ENCODE measurements around the gene ERC2. TPM values are rescaled to one million over a fixed set of nuclear protein-coding genes. Genes with fewer than 3 reads are reported as not detected.

Gene ERC2
- total and polyA plus RNA-seq, 2 donors (not counting 1 experiment from before 2014, with no cell fraction given), result 0.14 to 0.17 TPM

DNA sequence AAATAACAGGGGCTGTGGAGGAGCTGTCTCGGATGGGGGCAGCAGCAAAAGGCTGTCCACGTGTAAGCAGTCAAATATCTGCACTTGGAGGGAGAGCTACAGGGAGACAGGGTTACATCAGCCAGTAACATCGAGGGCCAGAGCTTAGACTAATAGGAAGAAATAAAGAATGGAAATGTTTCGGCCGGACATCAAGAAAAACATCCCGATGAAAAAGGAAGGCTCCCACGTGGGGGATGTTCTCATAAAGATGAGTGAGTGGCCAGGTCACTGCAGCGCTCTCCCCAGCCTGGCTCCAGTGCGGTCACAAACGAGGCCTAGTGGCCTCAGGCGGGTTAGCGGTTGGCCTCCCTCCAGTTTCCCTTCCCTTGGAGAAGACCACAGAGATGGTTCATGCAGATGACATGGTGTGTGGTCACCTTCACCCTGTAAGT is 925.1 kb downstream of the ERC2 start:
- H3K4me3 ChIP-seq (replicated peaks in 1 of 4; ENCODE audit: control extremely low read depth in 1 of 4, insufficient read depth in 1 of 4, low read depth in 3 of 4, low read length in 4 of 4), result no peak overlapping the region
- no peaks in the 10 kb centered on the region for H3K27me3 ChIP-seq (ENCODE audit: control insufficient read depth, insufficient read depth, low read length)
- DNase-seq (ENCODE audit: low read depth in 2 of 2), result peak in 1 of 2 donors; percentile 24
- H2AFZ ChIP-seq (ENCODE audit: low read length), result no peak overlapping the region
- H3K4me1 ChIP-seq (ENCODE audit: control insufficient read depth, extremely low read depth, insufficient read depth, low read length), result no peaks in the 10 kb centered on the region
- no peak overlapping the region for H3K4me2 ChIP-seq (ENCODE audit: extremely low read depth, insufficient read depth, low read length)
- H3K9ac ChIP-seq (ENCODE audit: insufficient read depth, low read length), result no peak overlapping the region
- H3K9me3 ChIP-seq (ENCODE audit: control insufficient read depth, insufficient read depth, low read depth, low read length), result no peaks in the 10 kb centered on the region
- H4K20me1 ChIP-seq (ENCODE audit: control insufficient read depth, extremely low read depth, insufficient read depth, low read length), result no peaks in the 10 kb centered on the region
- H3K27ac ChIP-seq (ENCODE audit: insufficient read depth, low read length), result no peak overlapping the region
- no peak for TF ChIP-seq CTCF (conservative IDR thresholded peaks at IDR 0.05 in 1 of 2, IDR thresholded peaks at IDR 0.05 in 1 of 2; ENCODE audit: low read depth in 1 of 2, low read length in 2 of 2)
- TF ChIP-seq EZH2 (IDR thresholded peaks at IDR 0.05; ENCODE audit: low read length, missing control alignments), result no peak
- H3K79me2 ChIP-seq (ENCODE audit: control insufficient read depth, insufficient read depth, low read length), result no peaks in the 10 kb centered on the region
- no peaks in the 10 kb centered on the region for H3K36me3 ChIP-seq (ENCODE audit: control insufficient read depth, insufficient read depth, low read length)

DNA sequence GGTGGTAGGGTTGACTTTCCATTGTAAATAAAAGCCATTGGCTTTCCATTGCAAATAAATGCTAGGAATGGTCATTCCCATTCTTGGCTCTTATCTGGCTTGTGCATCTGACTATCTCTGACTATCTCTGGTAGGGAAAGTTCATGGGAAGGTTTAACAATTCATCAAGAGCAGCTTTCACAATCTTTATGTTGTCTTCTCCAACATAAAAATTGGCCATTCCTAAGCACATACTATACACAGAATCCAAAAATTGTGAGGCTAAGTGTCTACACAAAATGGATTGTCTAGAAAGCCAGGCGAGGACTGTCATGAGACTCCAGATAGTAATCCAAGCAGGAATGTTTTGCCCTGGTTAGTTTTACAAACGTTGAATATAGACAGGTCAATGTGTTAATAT is 926.8 kb downstream of the ERC2 start:
- H3K4me2 ChIP-seq (ENCODE audit: extremely low read depth, insufficient read depth, low read length), result no peak overlapping the region
- no peak overlapping the region for H2AFZ ChIP-seq (ENCODE audit: low read length)
- no peaks in the 10 kb centered on the region for H3K79me2 ChIP-seq (ENCODE audit: control insufficient read depth, insufficient read depth, low read length)
- H4K20me1 ChIP-seq (ENCODE audit: control insufficient read depth, extremely low read depth, insufficient read depth, low read length), result no peaks in the 10 kb centered on the region
- H3K4me3 ChIP-seq (replicated peaks in 1 of 4; ENCODE audit: control extremely low read depth in 1 of 4, insufficient read depth in 1 of 4, low read depth in 3 of 4, low read length in 4 of 4), result no peak overlapping the region
- TF ChIP-seq CTCF (conservative IDR thresholded peaks at IDR 0.05 in 1 of 2, IDR thresholded peaks at IDR 0.05 in 1 of 2; ENCODE audit: low read depth in 1 of 2, low read length in 2 of 2), result no peak
- no peak for TF ChIP-seq EZH2 (IDR thresholded peaks at IDR 0.05; ENCODE audit: low read length, missing control alignments)
- H3K9me3 ChIP-seq (ENCODE audit: control insufficient read depth, insufficient read depth, low read depth, low read length), result no peaks in the 10 kb centered on the region
- DNase-seq (ENCODE audit: low read depth in 2 of 2), result no peak
- no peaks in the 10 kb centered on the region for H3K36me3 ChIP-seq (ENCODE audit: control insufficient read depth, insufficient read depth, low read length)
- no peak overlapping the region for H3K27ac ChIP-seq (ENCODE audit: insufficient read depth, low read length)
- no peaks in the 10 kb centered on the region for H3K27me3 ChIP-seq (ENCODE audit: control insufficient read depth, insufficient read depth, low read length)
- no peak overlapping the region for H3K9ac ChIP-seq (ENCODE audit: insufficient read depth, low read length)
- no peaks in the 10 kb centered on the region for H3K4me1 ChIP-seq (ENCODE audit: control insufficient read depth, extremely low read depth, insufficient read depth, low read length)

- Histone ChIP-seq H3K27ac (ENCODE audit: insufficient read depth, low read length) (no peak overlapping the region), H4K20me1 (ENCODE audit: control insufficient read depth, extremely low read depth, insufficient read depth, low read length) (no peaks in the 10 kb centered on the region), H3K4me3 (replicated peaks in 1 of 4; ENCODE audit: control extremely low read depth in 1 of 4, insufficient read depth in 1 of 4, low read depth in 3 of 4, low read length in 4 of 4) (no peak overlapping the region), H3K4me2 (ENCODE audit: extremely low read depth, insufficient read depth, low read length) (no peak overlapping the region), H3K36me3 (ENCODE audit: control insufficient read depth, insufficient read depth, low read length) (no peaks in the 10 kb centered on the region), H3K79me2 (ENCODE audit: control insufficient read depth, insufficient read depth, low read length) (no peaks in the 10 kb centered on the region), H3K9ac (ENCODE audit: insufficient read depth, low read length) (no peak overlapping the region), H3K9me3 (ENCODE audit: control insufficient read depth, insufficient read depth, low read depth, low read length) (no peaks in the 10 kb centered on the region), H3K4me1 (ENCODE audit: control insufficient read depth, extremely low read depth, insufficient read depth, low read length) (no peaks in the 10 kb centered on the region), H2AFZ (ENCODE audit: low read length) (no peak overlapping the region), H3K27me3 (ENCODE audit: control insufficient read depth, insufficient read depth, low read length) (no peaks in the 10 kb centered on the region)
- DNase-seq (ENCODE audit: low read depth in 2 of 2), result no peak
- TF ChIP-seq EZH2 (IDR thresholded peaks at IDR 0.05; ENCODE audit: low read length, missing control alignments), result no peak
- no peak for TF ChIP-seq CTCF (conservative IDR thresholded peaks at IDR 0.05 in 1 of 2, IDR thresholded peaks at IDR 0.05 in 1 of 2; ENCODE audit: low read depth in 1 of 2, low read length in 2 of 2)
Measured at GRCh38 chr3:55541016-55541415, 927.3 kb downstream of the ERC2 start.

Measured in fibroblast of lung (primary cell).